Measurements from ENCODE around the gene ELAPOR2.
"Not testable (repeated sequence)": the region's sequence is repeated elsewhere in the genome, so short reads cannot be mapped to it uniquely, and the experiment has no call there.

Gene ELAPOR2

DNA sequence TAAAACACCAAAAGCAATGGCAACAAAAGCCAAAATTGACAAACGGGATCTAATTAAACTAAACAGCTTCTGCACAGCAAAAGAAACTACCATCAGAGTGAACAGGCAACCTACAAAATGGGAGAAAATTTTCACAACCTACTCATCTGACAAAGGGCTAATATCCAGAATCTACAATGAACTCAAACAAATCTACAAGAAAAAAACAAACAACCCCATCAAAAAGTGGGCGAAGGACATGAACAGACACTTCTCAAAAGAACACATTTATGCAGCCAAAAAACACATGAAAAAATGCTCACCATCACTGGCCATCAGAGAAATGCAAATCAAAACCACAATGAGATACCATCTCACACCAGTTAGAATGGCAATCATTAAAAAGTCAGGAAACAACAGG, 14.7 kb downstream of the ELAPOR2 start:
- DNase-seq, result not testable (repeated sequence)

DNA sequence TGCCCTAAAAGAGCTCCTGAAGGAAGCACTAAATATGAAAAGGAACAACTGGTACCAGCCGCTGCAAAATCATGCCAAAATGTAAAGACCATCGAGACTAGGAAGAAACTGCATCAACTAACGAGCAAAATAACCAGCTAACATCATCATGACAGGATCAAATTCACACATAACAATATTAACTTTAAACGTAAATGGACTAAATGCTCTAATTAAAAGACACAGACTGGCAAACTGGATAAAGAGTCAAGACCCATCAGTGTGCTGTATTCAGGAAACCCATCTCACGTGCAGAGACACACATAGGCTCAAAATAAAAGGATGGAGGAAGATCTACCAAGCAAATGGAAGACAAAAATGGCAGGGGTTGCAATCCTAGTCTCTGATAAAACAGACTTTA, 17.9 kb downstream of the ELAPOR2 start:
- not testable (repeated sequence) for DNase-seq

DNA sequence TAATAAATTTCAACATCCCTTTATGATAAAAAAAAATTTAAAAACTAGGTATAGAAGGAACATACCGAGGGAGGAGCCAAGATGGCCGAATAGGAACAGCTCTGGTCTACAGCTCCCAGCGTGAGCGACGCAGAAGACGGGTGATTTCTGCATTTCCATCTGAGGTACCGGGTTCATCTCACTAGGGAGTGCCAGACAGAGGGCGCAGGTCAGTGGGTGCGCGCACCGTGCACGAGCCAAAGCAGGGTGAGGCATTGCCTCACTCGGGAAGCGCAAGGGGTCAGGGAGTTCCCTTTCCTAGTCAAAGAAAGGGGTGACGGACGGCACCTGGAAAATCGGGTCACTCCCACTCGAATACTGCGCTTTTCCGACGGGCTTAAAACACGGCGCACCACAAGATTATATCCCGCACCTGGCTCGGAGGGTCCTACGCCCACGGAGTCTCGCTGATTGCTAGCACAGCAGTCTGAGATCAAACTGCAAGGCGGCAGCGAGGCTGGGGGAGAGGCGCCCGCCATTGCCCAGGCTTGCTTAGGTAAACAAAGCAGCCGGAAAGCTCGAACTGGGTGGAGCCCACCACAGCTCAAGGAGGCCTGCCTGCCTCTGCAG, 19.7 kb downstream of the ELAPOR2 start:
- DNase-seq, result peak; percentile 24 to 29

DNA sequence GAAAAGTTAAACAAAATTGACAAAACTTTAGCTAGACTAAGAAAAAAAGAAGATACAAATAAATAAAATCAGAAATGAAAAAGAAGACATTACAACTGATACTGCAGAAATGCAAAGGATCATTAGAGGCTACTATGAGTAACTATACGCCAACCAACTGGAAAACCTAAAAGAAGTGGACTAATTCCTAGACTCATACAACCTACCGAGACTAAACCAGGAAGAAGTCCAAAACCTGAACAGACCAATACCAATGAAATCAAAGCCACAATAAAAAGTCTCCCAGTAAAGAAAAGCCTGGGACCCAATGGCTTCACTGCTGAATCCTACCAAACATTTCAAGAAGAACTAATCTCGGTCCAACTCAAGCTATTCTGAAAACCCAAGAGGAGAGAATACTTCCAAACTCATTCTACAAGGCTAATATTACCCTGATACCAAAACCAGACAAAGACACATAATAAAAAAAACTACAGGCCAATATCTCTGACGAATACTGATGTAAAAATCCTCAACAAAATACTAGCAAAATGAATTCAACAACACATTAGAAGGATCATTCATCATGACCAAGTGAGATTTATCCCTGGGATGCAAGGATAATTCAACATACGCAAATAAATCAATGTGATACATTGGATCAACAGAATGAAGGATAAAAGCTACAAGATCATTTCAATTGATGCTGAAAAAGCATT, 20.3 kb downstream of the ELAPOR2 start:
- no peak for DNase-seq

DNA sequence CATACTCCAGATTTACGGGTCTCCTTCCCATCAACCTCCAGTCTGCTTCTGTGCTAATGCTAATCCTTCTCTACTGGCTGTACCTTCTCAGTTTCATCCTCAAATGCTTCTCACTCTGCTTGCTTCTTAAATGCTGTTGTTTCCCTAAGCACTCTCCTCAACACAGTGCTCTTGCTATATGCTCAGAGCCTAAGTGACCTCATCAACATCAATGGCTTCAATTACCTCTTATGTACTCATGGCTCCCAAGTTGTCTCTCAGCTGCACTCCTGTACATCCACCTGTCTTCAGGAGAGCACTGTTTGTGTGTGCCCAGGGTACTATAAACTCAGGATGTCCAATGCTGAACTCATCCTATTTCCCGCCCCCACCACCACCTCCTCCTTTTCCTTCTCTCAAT, 22.5 kb downstream of the ELAPOR2 start:
- DNase-seq, result no peak

DNA sequence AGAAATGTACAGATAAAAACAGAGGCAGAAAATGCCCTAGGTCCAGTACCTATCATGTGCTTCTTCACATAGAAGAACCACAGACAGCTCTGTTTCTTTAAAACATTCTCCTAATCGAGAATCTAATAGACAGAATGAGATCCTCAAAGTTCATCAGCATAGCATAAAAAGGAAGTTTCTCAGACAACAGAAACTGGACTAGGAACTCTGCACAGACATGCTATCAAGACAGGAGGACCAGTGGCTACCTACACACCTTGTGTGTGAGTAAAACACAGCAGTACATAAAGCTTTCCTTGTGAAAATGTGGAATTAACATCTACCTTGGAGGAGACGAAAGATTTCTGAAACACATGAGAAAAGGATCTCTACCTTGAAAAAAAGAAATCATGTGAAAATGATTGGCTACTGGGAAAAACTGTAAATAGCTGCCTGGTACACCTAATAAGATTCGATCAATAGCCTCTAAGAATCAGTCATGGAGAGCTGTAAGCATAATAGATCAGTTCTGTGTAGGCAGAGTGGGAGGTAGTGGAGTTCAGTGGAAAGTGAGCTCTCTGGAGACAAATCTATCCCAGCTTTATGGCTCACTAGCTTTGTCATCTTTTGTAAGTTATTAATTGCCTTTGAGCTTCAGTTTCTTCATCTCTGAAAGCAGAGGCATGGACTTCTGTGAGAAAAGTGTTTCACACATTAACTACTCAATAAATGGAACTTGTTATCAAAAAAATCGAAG, 26.7 kb downstream of the ELAPOR2 start:
- DNase-seq, result no peak

DNA sequence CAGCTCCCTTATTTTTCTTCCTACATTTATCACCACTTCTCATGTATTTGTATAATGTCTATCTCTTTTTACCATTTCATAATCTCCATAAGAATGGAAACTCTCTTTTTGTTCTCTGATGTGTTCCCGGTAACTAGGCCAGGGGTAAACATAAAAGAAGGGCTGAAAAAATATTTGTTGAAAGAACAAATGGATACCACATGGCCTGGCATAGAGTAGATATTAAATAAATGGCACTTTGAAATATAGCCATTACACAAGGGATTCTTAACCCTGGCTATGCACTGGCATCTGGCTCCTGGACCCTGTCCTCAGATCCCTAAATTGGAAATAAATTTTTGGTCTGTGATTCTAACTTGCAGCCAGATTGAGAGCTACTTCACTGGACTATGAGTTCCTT, 30.4 kb downstream of the ELAPOR2 start:
- no peak for DNase-seq

DNA sequence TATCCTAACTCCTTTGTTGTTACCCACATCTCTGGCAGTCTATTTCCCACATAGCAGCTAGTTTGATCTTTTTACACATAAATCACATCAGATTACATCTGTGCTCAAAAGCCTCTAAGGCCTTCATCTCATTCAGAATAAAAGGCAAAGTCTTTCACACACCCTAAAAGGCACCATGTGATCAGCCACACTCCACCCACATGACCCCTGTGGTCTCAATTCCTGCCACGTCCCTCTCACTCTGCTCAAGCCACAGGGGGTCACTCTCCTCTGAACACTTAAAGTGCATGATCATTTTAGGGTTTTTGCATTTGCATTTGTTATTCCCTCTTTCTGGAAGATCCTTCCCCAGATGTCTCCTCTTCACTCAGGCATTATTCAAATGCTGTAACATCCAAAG, 30.8 kb downstream of the ELAPOR2 start:
- DNase-seq, result no peak

DNA sequence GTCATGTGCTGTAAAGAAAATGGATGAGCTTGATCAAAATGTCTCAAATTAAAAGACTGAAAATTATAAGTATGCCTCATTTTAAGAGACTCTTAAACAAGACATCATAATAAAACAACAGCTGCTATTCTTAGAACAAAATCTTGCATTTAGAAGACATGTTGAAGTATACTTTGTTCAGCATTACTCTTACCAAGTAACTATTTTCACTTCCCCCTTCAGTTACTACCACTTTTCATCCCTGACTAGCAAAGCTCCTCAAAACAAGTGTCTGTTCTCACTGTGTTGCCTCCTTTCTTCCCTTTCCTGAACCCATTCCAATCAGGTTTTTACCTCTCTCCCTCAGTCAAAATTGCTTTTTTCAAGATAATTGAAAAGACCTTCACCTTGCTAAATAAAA, 31.6 kb downstream of the ELAPOR2 start:
- no peak for DNase-seq

DNA sequence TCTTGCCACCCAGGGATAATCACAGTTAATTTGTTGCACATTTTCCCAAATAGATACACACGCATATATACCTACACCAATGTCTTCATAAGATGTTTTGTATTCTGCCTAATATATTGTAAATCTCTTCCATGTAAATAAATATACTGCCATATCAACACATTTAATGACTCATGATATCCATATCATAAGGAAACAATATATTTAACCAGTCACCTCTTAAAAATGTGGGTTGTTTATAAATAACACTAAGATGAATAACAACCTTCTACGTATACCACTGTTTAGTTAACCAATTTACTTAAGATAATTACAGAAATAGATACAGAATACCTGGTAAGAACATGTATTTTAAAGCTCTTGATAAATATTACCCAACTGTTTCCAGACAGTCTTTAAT, 38.2 kb downstream of the ELAPOR2 start:
- no peak for DNase-seq

DNA sequence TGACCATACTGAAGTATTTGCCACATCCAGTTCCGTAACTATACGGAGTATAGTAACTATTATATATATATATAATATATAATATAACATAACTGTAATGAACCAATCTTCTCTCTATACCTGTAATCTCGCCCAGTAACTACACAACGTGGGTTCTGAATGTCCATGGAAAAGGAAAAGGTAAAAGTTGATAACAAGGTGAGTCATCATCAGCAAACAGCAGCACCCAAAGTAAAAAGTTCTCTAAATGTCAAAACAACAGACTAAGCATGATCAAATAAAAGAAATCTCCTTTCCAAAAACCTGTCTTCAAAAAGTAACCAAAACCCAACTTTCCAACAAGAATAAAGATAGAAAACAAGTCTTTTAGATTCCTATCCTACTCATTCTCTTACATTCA, 42.8 kb downstream of the ELAPOR2 start:
- DNase-seq, result no peak

DNA sequence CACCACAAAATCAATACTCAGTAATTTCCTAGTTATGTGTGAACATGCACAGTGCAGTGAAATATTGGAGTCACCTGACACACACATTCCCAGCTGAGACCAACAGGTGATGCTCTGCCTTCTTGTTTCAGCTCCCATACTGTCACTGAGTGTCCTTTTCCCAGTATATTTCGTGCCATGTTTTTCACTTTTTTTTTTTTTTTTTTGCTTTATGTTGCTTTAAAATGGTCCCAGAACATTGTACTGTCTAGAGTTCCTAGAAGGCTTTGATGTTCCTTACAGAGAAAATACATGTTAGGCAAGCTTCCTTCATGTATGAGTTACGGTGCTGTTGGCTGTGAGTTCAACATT, 45.6 kb downstream of the ELAPOR2 start:
- DNase-seq, result no peak

DNA sequence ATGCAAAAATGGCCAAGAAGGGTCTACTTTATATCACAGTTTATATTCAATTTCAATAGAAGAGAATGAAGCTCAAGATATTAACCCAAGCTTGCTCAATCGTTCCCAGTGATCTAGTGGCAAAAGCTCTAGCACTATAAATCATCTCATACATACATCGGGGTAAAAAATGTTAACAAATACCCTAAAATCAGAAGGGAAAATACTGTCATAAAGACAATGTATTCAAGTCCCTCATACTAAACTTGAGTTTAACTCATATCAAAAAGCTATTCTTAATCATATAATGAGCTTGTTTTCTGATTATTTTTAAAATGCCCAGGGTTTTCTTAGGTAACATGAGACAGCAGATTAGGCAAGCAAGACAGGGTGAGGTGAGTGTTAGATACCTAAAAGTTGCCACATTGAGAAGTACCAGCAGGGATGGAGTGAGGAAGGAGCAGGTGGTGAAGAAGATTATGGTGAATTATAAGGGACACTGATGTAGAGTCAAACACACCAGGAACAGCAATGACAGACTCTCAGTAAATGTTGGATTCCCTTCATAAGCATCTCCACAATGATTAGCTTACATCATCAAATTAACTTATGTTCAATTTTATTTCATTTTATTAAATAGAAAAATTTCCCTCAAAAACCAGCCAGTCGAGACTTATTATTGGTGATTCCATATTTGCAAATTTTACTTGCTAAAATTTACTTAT, 46.2 kb downstream of the ELAPOR2 start:
- no peak for DNase-seq

Measured in activated CD4-positive, alpha-beta T cell treated with anti-CD3 and anti-CD28 coated beads, Interleukin-2, amount 50 U/mL, for 48 hours (primary cell).